Peyer's patch (tissue), 4 donors: ENCODE data around the gene CD33. TPM values are rescaled to one million over a fixed set of nuclear protein-coding genes. Genes with fewer than 3 reads are reported as not detected.

ENCODE experiments used
- DNase-seq, 3 donors: peaks; one replicate each; pipeline ENCODE4 v3.0.0-alpha.2; 2017 to 2019
- H3K27ac ChIP-seq, 4 donors: fragments of 200-600 bp; sonication (generic); one replicate each; pipeline ENCODE4 v1.5.1; 2016 to 2019
- H3K27me3 ChIP-seq, 2 donors: fragments of 200-600 bp; sonication (generic); one replicate each; pipeline ENCODE4 v1.5.1; 2019
- H3K36me3 ChIP-seq, 3 donors: fragments of 200-600 bp; sonication (generic); one replicate each; pipeline ENCODE4 v1.5.1; 2016 to 2019
- H3K4me1 ChIP-seq, 4 donors: fragments of 200-600 bp; sonication (generic); one replicate each; pipeline ENCODE4 v1.5.1; 2016 to 2019
- H3K4me3 ChIP-seq, 4 donors: fragments of 200-600 bp; sonication (generic); 1 replicate in 3 of 4; 2 replicates in 1 of 4; pipeline ENCODE4 v1.5.1; 2016 to 2019; ENCODE audit warnings: mild to moderate bottlenecking in 1 of 4
- H3K9me3 ChIP-seq, 4 donors: fragments of 200-600 bp; sonication (generic); one replicate each; pipeline ENCODE4 v1.5.1; 2016 to 2019; ENCODE audit warnings: mild to moderate bottlenecking in 1 of 4
- POLR2A ChIP-seq, 2 donors: fragments of 450-650 bp; IDR thresholded peaks; one replicate each; pipeline ENCODE4 v1.5.1; 2017; ENCODE audit warnings: antibody characterized with exemption in 2 of 2, mild to moderate bottlenecking in 2 of 2, moderate library complexity in 2 of 2
- total RNA-seq, 4 donors: library from RNA; depleted of rRNA; stranded (reverse); fragments of >200 nt; gene quantifications; one replicate each; pipeline ENCODE4 v1.1.0, GENCODE V29; 2016
- TF ChIP-seq, protein P1 (sequence below), 6 experiments: fragments of 450-650 bp in 4 of 6; fragments of 200-600 bp in 2 of 6; sonication (generic) in 1 of 6; IDR thresholded peaks; one replicate each; pipeline ENCODE4 v1.5.1; 2017 to 2019; ENCODE audit warnings: antibody characterized with exemption in 6 of 6, mild to moderate bottlenecking in 3 of 6, moderate library complexity in 1 of 6

The CD33 gene
- total RNA-seq, 4 donors from 2014 or later = 0.88 to 22.3 (median 2.4) TPM; not detected in 1

DNA sequence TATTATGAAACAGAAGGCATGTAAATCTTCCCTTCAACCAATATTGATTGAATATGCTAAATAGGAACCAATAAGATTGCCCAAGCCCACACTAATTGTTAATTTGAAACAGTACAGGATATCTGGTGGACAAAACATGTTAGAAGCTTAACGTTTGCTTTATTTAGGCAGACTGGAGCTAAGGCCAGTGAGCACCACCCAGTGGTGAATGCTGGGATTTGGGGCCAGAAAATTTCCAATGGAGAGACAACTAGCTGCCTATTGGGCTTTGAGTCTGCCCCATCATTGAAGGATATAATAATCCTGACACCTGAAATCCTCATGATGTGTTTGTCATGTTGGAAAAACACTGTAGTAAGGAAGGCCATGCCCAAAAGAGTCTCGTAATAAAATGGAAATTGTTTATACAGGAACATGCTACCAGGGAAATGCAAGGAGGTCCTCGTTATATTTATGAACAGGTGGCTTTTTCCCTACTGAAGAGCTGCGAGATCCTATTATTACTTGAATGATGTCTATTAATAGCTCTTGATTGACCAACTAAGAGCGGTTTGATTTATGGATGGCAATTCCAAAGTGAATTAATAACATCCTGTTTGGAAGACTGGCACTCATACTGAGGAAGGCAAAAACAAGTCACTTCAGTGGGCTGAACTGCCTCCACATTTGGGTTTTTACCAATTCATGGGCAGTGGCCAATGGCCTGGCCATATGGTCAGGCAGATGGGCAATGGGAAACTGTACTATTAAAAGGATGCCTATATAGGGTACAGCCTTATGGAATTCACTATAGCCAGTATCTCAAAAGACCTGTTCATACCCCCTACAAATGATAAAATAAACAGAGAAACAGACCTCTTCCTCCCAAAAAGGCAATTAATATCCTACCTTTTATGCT, 34.7 kb downstream of the CD33 start:
- Histone ChIP-seq H3K27me3 (no peaks in the 10 kb centered on the region), H3K27ac (no peak overlapping the region), H3K4me3 (no peak overlapping the region), H3K9me3 (no peaks in the 10 kb centered on the region), H3K36me3 (no peaks in the 10 kb centered on the region), H3K4me1 (no peaks in the 10 kb centered on the region)
- no peak for TF ChIP-seq POLR2A (IDR thresholded peaks at IDR 0.05)
- TF ChIP-seq, protein P1, sequence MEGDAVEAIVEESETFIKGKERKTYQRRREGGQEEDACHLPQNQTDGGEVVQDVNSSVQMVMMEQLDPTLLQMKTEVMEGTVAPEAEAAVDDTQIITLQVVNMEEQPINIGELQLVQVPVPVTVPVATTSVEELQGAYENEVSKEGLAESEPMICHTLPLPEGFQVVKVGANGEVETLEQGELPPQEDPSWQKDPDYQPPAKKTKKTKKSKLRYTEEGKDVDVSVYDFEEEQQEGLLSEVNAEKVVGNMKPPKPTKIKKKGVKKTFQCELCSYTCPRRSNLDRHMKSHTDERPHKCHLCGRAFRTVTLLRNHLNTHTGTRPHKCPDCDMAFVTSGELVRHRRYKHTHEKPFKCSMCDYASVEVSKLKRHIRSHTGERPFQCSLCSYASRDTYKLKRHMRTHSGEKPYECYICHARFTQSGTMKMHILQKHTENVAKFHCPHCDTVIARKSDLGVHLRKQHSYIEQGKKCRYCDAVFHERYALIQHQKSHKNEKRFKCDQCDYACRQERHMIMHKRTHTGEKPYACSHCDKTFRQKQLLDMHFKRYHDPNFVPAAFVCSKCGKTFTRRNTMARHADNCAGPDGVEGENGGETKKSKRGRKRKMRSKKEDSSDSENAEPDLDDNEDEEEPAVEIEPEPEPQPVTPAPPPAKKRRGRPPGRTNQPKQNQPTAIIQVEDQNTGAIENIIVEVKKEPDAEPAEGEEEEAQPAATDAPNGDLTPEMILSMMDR (IDR thresholded peaks at IDR 0.05) = peak in 4 of 6 experiments; percentile 23 to 45 (median 41)
- peak in 1 of 3 donors; percentile 47 for DNase-seq

DNA sequence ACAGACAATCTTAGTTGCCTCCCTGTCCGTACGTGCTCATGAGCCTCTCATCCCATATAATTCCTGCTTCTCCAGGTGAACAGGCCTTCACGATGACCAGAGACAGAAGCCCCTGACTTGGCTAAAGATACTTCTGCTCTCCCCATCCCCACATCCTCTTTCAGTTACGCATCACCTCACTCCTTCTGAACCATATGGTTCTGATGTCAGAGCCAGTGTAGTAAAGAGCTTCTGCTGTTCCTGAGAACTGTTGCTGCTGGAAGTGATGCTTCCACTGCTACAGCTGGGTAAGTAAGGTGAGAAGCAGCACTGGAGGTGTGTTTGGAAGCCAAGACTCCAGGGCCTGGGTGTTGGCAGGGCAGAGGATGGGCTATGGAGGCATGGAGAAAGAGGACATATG, 38.9 kb downstream of the CD33 start:
- DNase-seq = no peak
- H3K9me3 ChIP-seq = no peaks in the 10 kb centered on the region
- H3K36me3 ChIP-seq = no peaks in the 10 kb centered on the region
- TF ChIP-seq, protein P1 (IDR thresholded peaks at IDR 0.05) = no peak
- no peak for TF ChIP-seq POLR2A (IDR thresholded peaks at IDR 0.05)
- H3K27ac ChIP-seq = no peak overlapping the region
- H3K4me3 ChIP-seq = no peak overlapping the region
- no peaks in the 10 kb centered on the region for H3K4me1 ChIP-seq
- H3K27me3 ChIP-seq = no peaks in the 10 kb centered on the region

DNA sequence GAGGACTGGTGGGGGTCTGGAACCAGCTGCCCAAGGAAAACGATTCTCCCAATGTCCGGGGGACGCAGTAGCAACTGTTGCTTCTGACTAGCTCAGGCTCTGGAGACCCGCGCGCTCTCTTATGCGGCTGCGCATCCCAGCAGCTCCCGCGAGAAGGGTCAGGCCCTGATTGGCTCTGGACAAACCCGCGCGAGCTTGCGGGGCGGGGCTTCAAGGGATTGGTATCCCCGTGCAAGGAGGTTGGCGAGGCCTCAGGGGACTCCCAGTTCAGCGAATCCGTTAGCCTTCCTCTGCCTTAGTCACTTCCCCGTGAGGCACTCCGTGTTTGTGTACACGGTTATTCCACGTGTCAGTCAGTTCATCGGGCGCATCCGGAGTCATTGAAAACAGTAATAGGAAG, 46.2 kb downstream of the CD33 start:
- H3K27ac ChIP-seq = no peak overlapping the region
- TF ChIP-seq, protein P1 (IDR thresholded peaks at IDR 0.05) = no peak
- TF ChIP-seq POLR2A (IDR thresholded peaks at IDR 0.05) = no peak
- no peak overlapping the region for H3K4me3 ChIP-seq
- no peaks in the 10 kb centered on the region for H3K27me3 ChIP-seq
- H3K4me1 ChIP-seq = no peaks in the 10 kb centered on the region
- DNase-seq = no peak
- no peaks in the 10 kb centered on the region for H3K36me3 ChIP-seq
- H3K9me3 ChIP-seq = no peaks in the 10 kb centered on the region

DNA sequence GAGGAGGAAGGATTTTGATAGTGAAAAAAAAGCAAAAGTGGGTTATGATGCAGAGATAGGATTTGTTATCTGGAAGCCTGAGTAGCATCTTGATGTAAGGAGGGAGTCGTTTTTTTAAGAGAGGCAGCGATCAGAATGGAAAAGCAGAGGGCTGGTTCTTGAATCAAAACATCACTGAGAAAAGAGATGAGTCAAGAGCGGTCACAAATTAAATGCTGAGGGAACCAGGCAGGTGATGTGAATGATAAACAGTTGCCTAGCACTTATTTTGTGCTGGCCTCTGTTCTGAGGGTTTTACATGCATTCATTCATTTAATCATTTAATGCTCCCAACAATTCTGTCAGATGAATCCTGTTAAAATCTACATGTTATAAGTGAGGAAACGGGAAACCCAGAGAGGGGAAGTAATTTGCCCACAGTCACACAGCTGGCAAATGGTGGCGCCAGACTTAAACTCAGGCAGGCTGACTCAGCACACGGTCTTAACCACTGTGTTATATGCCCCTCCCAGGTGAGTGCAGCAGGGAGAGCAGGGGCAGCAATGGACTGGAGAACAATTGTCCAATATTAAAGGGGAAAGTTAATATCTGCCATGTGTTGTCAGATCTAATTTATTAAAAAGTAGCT, 47.4 kb downstream of the CD33 start:
- H3K9me3 ChIP-seq = no peaks in the 10 kb centered on the region
- H3K27ac ChIP-seq = no peak overlapping the region
- TF ChIP-seq, protein P1 (IDR thresholded peaks at IDR 0.05) = no peak
- no peak for TF ChIP-seq POLR2A (IDR thresholded peaks at IDR 0.05)
- no peaks in the 10 kb centered on the region for H3K4me1 ChIP-seq
- no peaks in the 10 kb centered on the region for H3K27me3 ChIP-seq
- DNase-seq = no peak
- no peak overlapping the region for H3K4me3 ChIP-seq
- no peaks in the 10 kb centered on the region for H3K36me3 ChIP-seq

DNA sequence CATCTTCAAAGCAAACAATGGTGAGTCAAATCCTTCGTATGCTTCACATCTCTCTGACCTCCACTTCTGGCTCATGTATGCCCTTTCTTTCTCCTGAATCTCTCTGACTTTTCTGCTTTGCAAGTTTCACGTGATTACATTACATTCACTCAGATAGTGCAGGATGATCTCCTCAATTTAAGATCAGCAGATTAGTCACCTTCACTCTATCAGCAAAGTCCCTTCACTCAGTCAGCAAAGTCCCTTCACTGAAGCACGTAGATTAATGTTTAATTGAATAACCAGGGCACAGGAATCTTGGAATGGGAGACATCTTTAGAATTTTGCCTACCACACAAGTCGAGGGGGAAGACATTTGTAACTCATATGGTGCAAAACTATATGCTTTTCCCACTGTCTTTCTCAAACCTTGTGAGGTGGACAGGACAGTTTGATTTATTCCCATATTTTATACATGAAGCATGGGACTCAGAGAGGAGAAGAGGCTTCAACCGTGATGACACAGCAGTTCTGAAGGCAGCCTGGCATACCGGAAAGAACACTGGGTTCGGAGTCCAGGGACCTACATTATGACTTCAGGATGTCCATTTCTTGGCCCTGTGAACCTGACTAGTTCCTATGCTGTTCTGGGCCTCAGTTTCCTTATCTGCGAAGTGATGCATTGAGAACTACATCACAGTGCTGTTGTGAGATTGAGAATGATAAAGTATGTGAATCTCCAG, 49.3 kb downstream of the CD33 start:
- DNase-seq = no peak
- TF ChIP-seq, protein P1 (IDR thresholded peaks at IDR 0.05) = no peak
- no peak for TF ChIP-seq POLR2A (IDR thresholded peaks at IDR 0.05)
- no peaks in the 10 kb centered on the region for H3K36me3 ChIP-seq
- no peaks in the 10 kb centered on the region for H3K27me3 ChIP-seq
- H3K4me3 ChIP-seq = no peak overlapping the region
- H3K4me1 ChIP-seq = no peaks in the 10 kb centered on the region
- H3K9me3 ChIP-seq = no peaks in the 10 kb centered on the region
- H3K27ac ChIP-seq = no peak overlapping the region
